BE2C (cell line): Measurements from ENCODE around the gene FBXW11.

Experiments used
- DNase-seq: peaks from one replicate; pipeline ENCODE4 v3.0.0-alpha.2; 2020
- H3K27me3 ChIP-seq: fragments of 250-450 bp; sonication (Bioruptor Pico); 2 replicates; pipeline ENCODE4 v1.5.1; 2020; ENCODE audit warnings: mild to moderate bottlenecking
- H3K36me3 ChIP-seq: fragments of 250-450 bp; sonication (Bioruptor Pico); 2 replicates; pipeline ENCODE4 v1.5.1; 2020; ENCODE audit warnings: mild to moderate bottlenecking
- H3K4me1 ChIP-seq: fragments of 250-450 bp; sonication (Bioruptor Pico); 2 replicates; pipeline ENCODE4 v1.5.1; 2020
- H3K4me3 ChIP-seq: 2 replicates; pipeline ENCODE4 v1.5.1; 2011; ENCODE audit warnings: low read depth, low read length
- H3K9me3 ChIP-seq: fragments of 250-450 bp; sonication (Bioruptor Pico); 2 replicates; pipeline ENCODE4 v1.5.1; 2020
- CTCF ChIP-seq: IDR thresholded peaks from 2 replicates; pipeline ENCODE4 v1.5.1; 2012; ENCODE audit warnings: mild to moderate bottlenecking, low read depth, low read length

FBXW11 gene

GRCh38 chr5:172009536-172010270 is 3.3 kb upstream of the FBXW11 start:
- TF ChIP-seq CTCF = no peak
- DNase-seq = no peak
- Histone ChIP-seq H3K9me3 (no peaks in the 10 kb centered on the region), H3K4me3 (no peak overlapping the region), H3K36me3 (no peaks in the 10 kb centered on the region), H3K4me1 (no peaks in the 10 kb centered on the region), H3K27me3 (no peaks in the 10 kb centered on the region)

- TF ChIP-seq CTCF = no peak
- no peaks in the 10 kb centered on the region for H3K27me3 ChIP-seq
- H3K4me3 ChIP-seq = no peak overlapping the region
- DNase-seq = no peak
- no peaks in the 10 kb centered on the region for H3K36me3 ChIP-seq
- H3K9me3 ChIP-seq = no peaks in the 10 kb centered on the region
- peaks cover under 1% of the 10 kb centered on the region; the same call in 1 of the 2 replicates for H3K4me1 ChIP-seq
Measured at GRCh38 chr5:172008689-172009141, 2.3 kb upstream of the FBXW11 start.

DNA sequence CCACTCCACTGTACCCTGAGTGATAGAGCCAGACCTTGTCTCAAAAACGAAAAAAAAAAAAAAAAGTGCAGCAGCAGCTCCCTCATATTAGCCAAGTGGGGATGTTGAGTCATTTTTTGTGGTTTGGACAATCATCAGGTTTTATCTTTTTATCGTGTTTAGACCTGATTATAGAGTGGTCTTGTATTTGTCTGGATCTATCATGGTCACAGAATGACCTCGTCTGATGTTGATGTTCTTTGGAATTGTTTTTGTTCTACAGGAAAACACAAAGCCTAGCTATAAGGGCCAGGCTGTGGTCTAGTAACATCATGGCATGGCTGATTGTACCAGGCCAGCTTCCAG is 1.6 kb upstream of the FBXW11 start:
- TF ChIP-seq CTCF = no peak
- H3K36me3 ChIP-seq = no peaks in the 10 kb centered on the region

GRCh38 chr5:172007175-172008110 is 1.0 kb upstream of the FBXW11 start:
- Histone ChIP-seq H3K9me3 (no peaks in the 10 kb centered on the region), H3K36me3 (no peaks in the 10 kb centered on the region), H3K27me3 (no peaks in the 10 kb centered on the region), H3K4me1 (peaks cover 9% of the 10 kb centered on the region), H3K4me3 (peak overlapping the region; percentile 73)
- DNase-seq = no peak
- no peak for TF ChIP-seq CTCF

More for the DNA sequence above, 1.6 kb upstream of the FBXW11 start:
- H3K4me3 ChIP-seq = no peak overlapping the region
- H3K27me3 ChIP-seq = no peaks in the 10 kb centered on the region
- no peaks in the 10 kb centered on the region for H3K9me3 ChIP-seq
- no peak for DNase-seq
- H3K4me1 ChIP-seq = peaks cover 6% of the 10 kb centered on the region

- Histone ChIP-seq H3K36me3 (no peaks in the 10 kb centered on the region), H3K4me1 (peaks cover 9% of the 10 kb centered on the region), H3K27me3 (no peaks in the 10 kb centered on the region), H3K4me3 (peak overlapping the region; percentile 73), H3K9me3 (no peaks in the 10 kb centered on the region)
- TF ChIP-seq CTCF = no peak
- peak; percentile 22 for DNase-seq
Measured at GRCh38 chr5:172005708-172006320, 624 bp downstream of the FBXW11 start.
